HepG2 (cell line): Measurements from ENCODE around the gene OR2V2. TPM values are rescaled to one million over a fixed set of nuclear protein-coding genes. Genes with fewer than 3 reads are reported as not detected.

Source experiments
- HHEX ChIP-seq: IDR thresholded peaks from 2 replicates; pipeline ENCODE4 v1.6.1; 2016; ENCODE audit warnings: control low read depth
- HNF4A ChIP-seq: sonication (generic); formaldehyde crosslinking; IDR thresholded peaks from 2 replicates; pipeline ENCODE4 v1.4.0; 2020; ENCODE audit warnings: missing genetic modification reagents
- NFAT5 ChIP-seq: sonication (generic); formaldehyde crosslinking; IDR thresholded peaks from 2 replicates; pipeline ENCODE4 v1.4.0; 2020; ENCODE audit warnings: missing genetic modification reagents
- NR2C2 ChIP-seq: sonication (generic); formaldehyde crosslinking; IDR thresholded peaks from 2 replicates; pipeline ENCODE4 v1.4.0; 2020; ENCODE audit warnings: missing genetic modification reagents, mild to moderate bottlenecking, moderate library complexity, borderline replicate concordance
- TFAP4 ChIP-seq: sonication (generic); IDR thresholded peaks from 2 replicates; pipeline ENCODE4 v1.6.1; 2016; ENCODE audit warnings: low read depth, borderline replicate concordance
- TFDP2 ChIP-seq: sonication (generic); formaldehyde crosslinking; IDR thresholded peaks from 2 replicates; pipeline ENCODE4 v1.4.0; 2020; ENCODE audit warnings: missing genetic modification reagents
- TRAFD1 ChIP-seq: sonication (generic); formaldehyde crosslinking; IDR thresholded peaks from 2 replicates; pipeline ENCODE4 v1.5.1; 2020; ENCODE audit warnings: missing genetic modification reagents, mild to moderate bottlenecking, borderline replicate concordance
- ZBTB46 ChIP-seq: sonication (generic); formaldehyde crosslinking; IDR thresholded peaks from 2 replicates; pipeline ENCODE4 v1.4.0; 2020; ENCODE audit warnings: mild to moderate bottlenecking, missing genetic modification reagents, borderline replicate concordance
- ZNF383 ChIP-seq: sonication (generic); formaldehyde crosslinking; IDR thresholded peaks from 2 replicates; pipeline ENCODE4 v1.4.0; 2020; ENCODE audit warnings: missing genetic modification reagents, mild to moderate bottlenecking, borderline replicate concordance
- ZNF576 ChIP-seq: sonication (generic); formaldehyde crosslinking; IDR thresholded peaks from 2 replicates; pipeline ENCODE4 v1.4.0; 2020; ENCODE audit warnings: mild to moderate bottlenecking, missing genetic modification reagents
- ZNF784 ChIP-seq: sonication (generic); formaldehyde crosslinking; IDR thresholded peaks from 2 replicates; pipeline ENCODE4 v1.5.1; 2020; ENCODE audit warnings: missing genetic modification reagents, mild to moderate bottlenecking, borderline replicate concordance
- ZSCAN21 ChIP-seq: sonication (generic); formaldehyde crosslinking; IDR thresholded peaks from 2 replicates; pipeline ENCODE4 v1.8.0; 2022; ENCODE audit warnings: mild to moderate bottlenecking, missing genetic modification reagents, moderate library complexity, borderline replicate concordance
- polyA plus RNA-seq, 8 experiments: library from polyadenylated mRNA; depleted of rRNA in 3 of 8; stranded (reverse) in 7 of 8; unstranded in 1 of 8; fragments of >200 nt; fragmentation: Illumina TruSeq in 4 of 8; extraction: Trizol in 4 of 8; gene quantifications; 2 replicates each; pipeline versions ENCODE4 v1.2.1 to v1.2.3, GENCODE V29; 2011 to 2016; ENCODE audit warnings: low read depth in 4 of 8, missing spikeins in 1 of 8, mixed read lengths in 1 of 8; ENCODE audit not compliant: insufficient read depth in 1 of 8
- total RNA-seq, 5 experiments: library from RNA; depleted of rRNA; stranded (reverse); fragments of >200 nt; fragmentation: Illumina TruSeq; extraction: Trizol; gene quantifications; 2 replicates each; pipeline ENCODE4 v1.2.3, GENCODE V29; 2016; ENCODE audit warnings: low read depth in 1 of 5

OR2V2 gene
- total and polyA plus RNA-seq, 2 of the 13 experiments (the other 11 are each of a cell fraction or from before 2014, with no cell fraction given), result not detected

- TF ChIP-seq NFAT5 (CRISPR knock-in tag) (no peak), ZNF576 (CRISPR knock-in tag) (no peak), ZNF383 (CRISPR knock-in tag) (no peak), TRAFD1 (CRISPR knock-in tag) (no peak), NR2C2 (CRISPR knock-in tag) (no peak), TFAP4 (peak; percentile 68; the same call in 1 of the 2 replicates), ZSCAN21 (CRISPR knock-in tag) (no peak), TFDP2 (no peak), HHEX (CRISPR knock-in tag) (no peak), ZNF784 (CRISPR knock-in tag) (no peak), ZBTB46 (CRISPR knock-in tag) (no peak), HNF4A (0 out of 2 replicates have a peak, but pooled peaks have one; percentile 14)
Observed at GRCh38 chr5:181194489-181195248, 47.3 kb downstream of the OR2V2 start (continued).
